HG02678 (cell line): Measurements from ENCODE around the gene TP63.

Source experiments
- ATAC-seq: cut with Tn5 transposase; IDR thresholded peaks from one replicate; pipeline ENCODE4 v1.9.1; 2021; ENCODE audit warnings: mild to moderate bottlenecking, moderate library complexity; ENCODE audit not compliant: unreplicated experiment

Gene TP63

DNA sequence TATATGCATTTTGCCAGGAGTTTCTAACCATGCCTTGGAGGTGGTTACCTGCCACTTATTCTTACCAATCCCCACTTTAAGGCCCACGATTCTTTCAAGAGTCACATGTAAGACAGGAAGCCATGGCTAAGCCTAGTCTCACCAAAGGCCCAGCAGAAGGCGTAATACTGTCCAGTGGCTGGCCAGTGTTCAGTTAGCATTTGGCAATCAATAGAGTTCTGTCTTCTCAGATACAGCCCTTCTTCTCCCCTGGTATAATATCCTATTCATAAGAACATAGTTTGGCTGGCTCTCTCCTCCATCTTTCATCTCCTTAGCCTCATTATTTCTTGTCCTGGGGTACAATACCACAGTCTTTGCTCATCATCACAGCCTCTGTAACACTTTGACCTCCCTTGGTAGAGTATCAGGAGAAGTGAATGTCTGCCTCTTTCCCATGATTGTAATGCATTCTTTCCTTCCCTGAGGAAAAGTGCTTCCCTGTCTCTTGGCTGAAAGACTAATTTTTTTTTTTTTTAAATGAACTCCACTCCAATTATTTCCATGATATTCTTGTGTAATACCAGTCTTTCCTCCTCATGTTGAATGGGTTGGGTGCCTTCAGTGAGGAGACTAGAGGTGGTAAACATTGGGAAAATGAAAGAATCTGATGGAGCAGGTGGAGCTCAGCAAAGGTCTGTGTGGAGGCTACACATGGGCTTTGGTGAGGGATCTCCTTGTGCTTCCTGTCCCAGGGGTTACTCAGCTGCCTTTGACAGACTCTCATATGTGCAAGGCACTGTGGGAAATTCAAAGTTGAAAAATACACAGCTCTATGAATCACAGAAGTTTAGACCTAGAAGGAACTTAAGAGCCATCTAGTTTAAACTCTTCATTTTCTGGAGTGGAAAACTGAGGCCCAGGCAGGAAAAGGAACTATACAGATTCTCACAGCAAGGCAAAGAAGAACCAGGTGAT, 271.3 kb downstream of the TP63 start:
- ATAC-seq: no peak

DNA sequence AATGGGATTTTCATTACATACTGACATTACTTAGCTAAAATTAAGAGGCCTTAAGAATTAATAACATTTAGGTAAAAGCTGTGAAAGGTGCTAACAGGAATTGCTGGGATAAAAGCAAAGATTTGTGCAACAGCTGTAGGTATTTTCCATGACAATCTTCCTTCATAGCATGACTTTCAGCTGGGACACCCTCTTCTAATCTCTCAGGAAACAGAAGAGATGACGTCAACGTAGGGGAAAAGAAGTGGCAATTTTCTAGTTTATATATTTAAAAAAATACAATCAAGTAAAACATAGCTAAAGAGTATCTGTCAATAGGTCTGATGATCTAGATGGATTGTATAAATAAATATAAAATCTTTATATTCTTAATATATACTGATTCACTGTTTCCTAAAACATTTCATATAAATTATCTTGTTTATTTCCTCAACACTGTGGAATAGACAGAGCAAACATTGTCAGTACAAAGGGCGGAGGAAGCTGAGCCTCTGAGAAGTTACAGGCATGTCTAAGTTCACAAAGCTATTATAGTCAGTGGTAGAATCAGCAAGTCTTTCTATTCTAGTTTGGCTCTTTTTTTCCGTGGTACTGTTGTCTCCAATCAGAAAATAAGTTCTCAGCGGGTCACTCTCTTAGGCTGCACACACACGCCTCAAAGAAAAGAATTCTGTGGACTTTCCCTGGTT, 272.5 kb downstream of the TP63 start:
- no peak for ATAC-seq

GRCh38 chr3:189907803-189908202, 276.6 kb downstream of the TP63 start:
- ATAC-seq: no peak

GRCh38 chr3:189908646-189909045, 277.5 kb downstream of the TP63 start:
- ATAC-seq: no peak

DNA sequence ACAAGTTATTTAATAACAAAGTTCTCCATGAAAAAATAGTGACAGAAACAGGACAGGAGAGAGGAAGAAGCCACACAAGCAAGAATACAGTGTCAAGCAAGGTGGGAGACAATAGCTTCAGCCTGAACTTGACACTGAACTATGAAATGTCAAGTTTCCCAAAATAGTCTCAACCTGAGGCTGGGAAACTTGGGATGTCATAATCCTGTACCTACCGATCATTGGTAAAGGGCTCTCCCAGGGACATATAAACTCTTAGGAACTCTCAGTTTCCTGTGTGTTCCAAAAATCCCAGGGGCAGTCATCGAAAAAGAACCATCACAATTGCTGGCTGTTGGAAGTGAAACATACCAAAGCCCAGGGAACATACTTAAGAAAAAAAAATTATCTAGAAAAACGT, 277.9 kb downstream of the TP63 start:
- ATAC-seq: no peak

GRCh38 chr3:189909573-189909972, 278.4 kb downstream of the TP63 start:
- no peak for ATAC-seq

DNA sequence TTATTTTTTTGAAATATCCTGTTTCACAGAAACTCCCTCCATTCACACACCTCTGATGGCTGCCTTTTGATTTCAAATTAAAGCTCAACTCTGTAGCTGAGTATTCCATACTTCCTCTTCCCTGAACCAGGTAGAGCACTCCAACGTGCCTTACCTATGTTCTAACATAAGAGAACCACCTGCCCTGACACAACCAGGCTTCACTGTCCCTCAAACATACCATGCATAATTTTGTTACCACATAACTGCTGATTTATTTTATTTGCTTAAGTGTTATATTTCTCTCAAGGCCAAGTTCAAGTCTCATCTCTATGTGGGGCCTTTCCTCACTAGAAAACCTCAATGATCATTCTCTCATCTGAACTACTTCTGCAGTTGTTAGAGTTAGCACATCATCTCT, 279.8 kb downstream of the TP63 start:
- no peak for ATAC-seq

- no peak for ATAC-seq
Observed at GRCh38 chr3:189914799-189915198, 283.6 kb downstream of the TP63 start.

- ATAC-seq: no peak
Observed at GRCh38 chr3:189921770-189922169, 290.6 kb downstream of the TP63 start.

- no peak for ATAC-seq
Observed at GRCh38 chr3:189927975-189928895, 297.0 kb downstream of the TP63 start.

DNA sequence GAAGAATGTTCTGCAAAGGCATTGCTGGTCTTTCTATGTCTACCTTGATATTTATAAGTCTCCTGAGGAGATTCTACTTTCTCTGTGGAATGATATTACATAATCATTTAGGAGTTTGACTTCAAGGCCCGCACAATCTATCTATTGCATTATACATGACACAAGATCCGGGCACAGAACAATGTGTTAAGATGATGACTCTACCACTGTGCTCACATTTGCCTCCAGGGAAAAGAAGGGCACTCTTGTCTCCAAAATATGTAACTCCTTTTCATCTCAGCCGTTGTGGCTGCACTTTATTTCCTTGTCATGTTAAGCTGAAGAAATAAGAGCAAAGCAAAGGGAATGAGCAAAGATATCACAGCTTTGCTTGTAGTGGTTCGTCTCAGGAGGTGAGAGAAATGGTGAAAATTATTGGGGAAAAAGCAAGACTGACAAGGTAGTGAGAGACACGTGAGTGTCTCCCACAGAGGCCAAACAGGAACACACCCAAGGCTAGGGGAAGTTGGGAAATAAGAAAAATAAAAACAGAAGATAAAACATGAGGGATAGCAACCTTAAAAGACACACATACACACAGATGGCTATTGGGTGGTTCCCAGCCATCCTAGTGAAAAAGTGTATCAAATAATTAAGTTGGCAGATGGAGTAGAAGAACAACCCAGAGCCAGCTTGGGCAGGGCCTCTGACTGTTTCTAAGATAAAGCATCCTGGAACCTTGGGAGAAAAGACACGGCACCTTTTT, 305.2 kb downstream of the TP63 start:
- no peak for ATAC-seq

DNA sequence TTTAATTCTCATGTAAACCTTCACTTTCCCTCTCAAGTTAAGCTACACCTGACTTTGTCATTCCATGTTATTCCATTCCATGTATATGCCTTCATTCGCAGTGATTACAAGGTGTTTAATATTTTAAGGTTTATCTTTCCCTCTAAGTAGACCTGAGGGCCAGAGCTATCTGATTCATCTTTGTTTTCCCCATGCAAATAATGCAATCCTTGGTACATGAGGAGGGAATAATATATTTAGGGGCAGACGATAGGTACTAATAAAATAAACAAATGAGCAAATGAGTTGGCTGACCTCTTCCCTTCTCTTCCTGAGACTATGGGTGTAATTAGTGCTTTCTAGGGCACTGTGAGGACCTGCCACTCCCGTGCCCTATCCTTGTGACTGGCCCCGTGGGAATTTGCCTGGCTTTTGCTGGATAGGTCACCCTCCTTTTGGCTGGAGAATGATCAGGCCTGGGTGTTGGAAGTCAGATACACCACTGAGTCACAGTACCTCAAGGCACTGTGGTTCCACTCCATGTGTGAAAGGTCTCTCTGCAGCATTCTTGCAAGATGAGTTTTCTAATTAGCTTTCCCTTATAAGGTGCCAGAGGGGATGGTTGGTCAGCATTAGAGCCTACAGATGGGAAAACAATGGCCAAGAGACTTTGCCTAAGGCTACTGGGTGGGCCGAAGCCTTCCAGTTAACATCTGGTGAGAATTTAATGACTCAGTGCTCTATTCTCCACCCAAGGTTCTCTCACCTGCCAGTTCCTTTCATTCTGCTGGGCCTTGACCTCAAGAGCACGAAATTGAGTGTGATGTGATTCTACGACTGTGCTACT, 306.3 kb downstream of the TP63 start:
- no peak for ATAC-seq

- ATAC-seq: no peak
Observed at GRCh38 chr3:189941125-189941524, 309.9 kb downstream of the TP63 start.

DNA sequence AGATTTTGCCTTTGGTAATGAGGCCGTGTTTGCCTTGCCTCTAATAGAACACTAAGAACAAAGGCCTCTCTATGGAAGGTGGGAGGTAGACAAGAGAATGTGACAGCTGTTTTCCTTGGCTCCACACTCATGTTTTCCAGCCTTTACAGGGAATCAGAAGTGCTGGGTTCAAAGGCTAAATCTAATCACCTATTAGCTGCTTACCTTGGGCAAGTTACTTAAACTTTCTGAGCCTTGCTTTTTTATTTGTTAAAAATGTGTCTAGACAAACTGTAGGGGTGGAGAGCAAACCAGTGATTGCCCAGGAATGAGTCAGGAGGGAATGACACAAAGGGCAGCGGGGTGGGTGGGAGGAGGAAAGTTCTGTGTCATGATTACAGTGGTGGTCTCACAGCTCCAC, 310.5 kb downstream of the TP63 start:
- no peak for ATAC-seq

GRCh38 chr3:189942948-189943347, 311.8 kb downstream of the TP63 start:
- no peak for ATAC-seq

GRCh38 chr3:189944285-189945145, 313.3 kb downstream of the TP63 start:
- no peak for ATAC-seq

- ATAC-seq: no peak
Observed at GRCh38 chr3:189945935-189946709, 314.9 kb downstream of the TP63 start.
